Transverse colon (tissue), 4 donors: Measurements from ENCODE around the gene CCDC197. TPM values are rescaled to one million over a fixed set of nuclear protein-coding genes. Genes with fewer than 3 reads are reported as not detected.

ENCODE experiments used
- DNase-seq: peaks from one replicate; pipeline ENCODE4 v3.0.0-alpha.2; 2019
- H3K27ac ChIP-seq, 4 donors: fragments of 200-600 bp; sonication (generic); 2 replicates each; pipeline ENCODE4 v1.5.1; 2016 to 2018; ENCODE audit warnings: inconsistent platforms in 4 of 4
- H3K27me3 ChIP-seq: fragments of 200-600 bp; sonication (generic); 2 replicates; pipeline ENCODE4 v1.5.1; 2017; ENCODE audit warnings: inconsistent platforms
- H3K36me3 ChIP-seq, 4 donors: fragments of 200-600 bp; sonication (generic); 2 replicates each; pipeline ENCODE4 v1.5.1; 2017 to 2019; ENCODE audit warnings: inconsistent platforms in 4 of 4
- H3K4me1 ChIP-seq, 4 donors: fragments of 200-600 bp; sonication (generic); 2 replicates each; pipeline ENCODE4 v1.5.1; 2017 to 2020; ENCODE audit warnings: inconsistent platforms in 4 of 4
- H3K4me3 ChIP-seq, 4 donors: fragments of 200-600 bp; sonication (generic); 1 replicate in 1 of 4; 2 replicates in 3 of 4; pipeline versions ENCODE4 v1.5.1 to v1.6.1; 2017 to 2019; ENCODE audit warnings: inconsistent platforms in 4 of 4
- H3K9me3 ChIP-seq, 2 donors: fragments of 200-600 bp; sonication (generic); 2 replicates each; pipeline ENCODE4 v1.5.1; 2017 to 2019; ENCODE audit warnings: inconsistent platforms in 2 of 2
- EP300 ChIP-seq: sonication (generic); formaldehyde crosslinking; IDR thresholded peaks from one replicate; pipeline ENCODE4 v1.6.1; 2017; ENCODE audit warnings: antibody characterized with exemption, low read depth
- POLR2A ChIP-seq: fragments of 450-650 bp; IDR thresholded peaks from one replicate; pipeline ENCODE4 v1.6.1; 2016; ENCODE audit warnings: antibody characterized with exemption, mild to moderate bottlenecking, moderate library complexity
- POLR2AphosphoS5 ChIP-seq, 3 donors: sonication (generic); formaldehyde crosslinking; IDR thresholded peaks; one replicate each; pipeline ENCODE4 v1.6.1; 2016; ENCODE audit warnings: antibody characterized with exemption in 3 of 3
- WGBS, 2 donors: methylation state at CpG; one replicate each; pipeline ENCODE4 v1.1.5; 2018; ENCODE audit warnings: low coverage in 1 of 2; 5-methylcytosine and 5-hydroxymethylcytosine counted together
- in situ Hi-C, 4 donors: fragments of 200-750 bp; cut with MboI; loops; one replicate each; pipeline versions ENCODE4 v1.15.0 to v1.15.1; 2017; ENCODE audit warnings: low sequenced_read_pairs in 3 of 4, low pct_ligation_motif_present in 1 of 4, low pct_unique_long_range_greater_than_20kb in 1 of 4
- intact Hi-C: fragments of 100-400 bp; cut with DNase I; formaldehyde crosslinking; loops from one replicate; pipeline ENCODE4 v1.15.1; 2023; ENCODE audit warnings: low total_unique reads
- total RNA-seq, 4 donors: library from RNA; depleted of rRNA; stranded (reverse); fragments of >200 nt; gene quantifications; one replicate each; pipeline ENCODE4 v1.1.0, GENCODE V29; 2016
- TF ChIP-seq, protein P1 (sequence below), 5 experiments: fragments of 200-600 bp in 3 of 5; fragments of 450-650 bp in 2 of 5; sonication (generic) in 3 of 5; IDR thresholded peaks; 1 replicate in 2 of 5; 2 replicates in 3 of 5; pipeline ENCODE4 v1.5.1; 2016 to 2017; ENCODE audit warnings: antibody characterized with exemption in 5 of 5, inconsistent platforms in 3 of 5, mild to moderate bottlenecking in 2 of 5, moderate library complexity in 1 of 5

The CCDC197 gene
- total RNA-seq, 4 donors from 2014 or later: not detected

DNA sequence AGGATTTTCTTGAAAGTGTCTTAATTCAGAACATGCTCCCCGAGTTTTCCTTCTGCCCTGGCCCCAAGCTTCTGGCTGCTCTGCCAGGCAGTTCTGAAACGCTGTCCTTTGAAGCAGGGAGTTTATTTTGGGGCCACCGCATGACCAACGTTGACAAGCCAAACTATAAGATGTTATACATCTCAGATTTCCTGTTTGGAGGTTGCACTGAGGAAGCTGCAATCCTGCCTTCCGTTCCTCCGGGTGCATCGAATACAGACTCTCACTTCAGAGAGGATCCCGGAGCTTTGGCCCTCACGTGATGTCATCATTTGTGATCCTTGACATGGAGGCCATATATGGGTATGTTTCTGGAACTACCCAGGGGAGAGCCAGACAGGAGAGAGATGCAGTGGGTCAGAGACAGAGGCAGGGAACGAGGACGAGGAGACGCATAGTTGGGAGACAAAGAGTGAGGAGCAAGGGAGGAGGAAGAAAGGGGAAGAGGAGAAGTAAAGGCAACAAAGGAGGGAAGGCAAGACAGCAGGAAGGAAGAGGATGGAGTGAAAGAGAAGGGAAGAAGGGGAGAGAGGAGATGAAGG lies 20.5 kb upstream of the CCDC197 start, which contains the start of gene ASB2:
Gene ASB2 (minus strand): TSS at position 94 of the 581 bp plus-strand sequence. CDS start 12,031 bp downstream, outside the sequence.
- Histone ChIP-seq H3K4me1 (peaks cover 8 to 29% (median 24%) of the 10 kb centered on the region in 4 donors), H3K36me3 (no peaks in the 10 kb centered on the region), H3K27me3 (no peaks in the 10 kb centered on the region), H3K4me3 (peak within 1 kb of the TSS; percentile 28 to 43 (median 28)), H3K9me3 (no peaks in the 10 kb centered on the region), H3K27ac (peak within 1 kb of the TSS; percentile 76 to 91 (median 85))
- intact Hi-C loops: no loop called here
- 25 to 37% methylated on average over 6 to 12 of the region's 12 CpGs for WGBS, 2 donors
- TF ChIP-seq POLR2A (peak; percentile 45), POLR2AphosphoS5 (IDR thresholded peaks at IDR 0.05) (peak; percentile 81 to 89 (median 83)), EP300 (no peak)
- TF ChIP-seq, protein P1, sequence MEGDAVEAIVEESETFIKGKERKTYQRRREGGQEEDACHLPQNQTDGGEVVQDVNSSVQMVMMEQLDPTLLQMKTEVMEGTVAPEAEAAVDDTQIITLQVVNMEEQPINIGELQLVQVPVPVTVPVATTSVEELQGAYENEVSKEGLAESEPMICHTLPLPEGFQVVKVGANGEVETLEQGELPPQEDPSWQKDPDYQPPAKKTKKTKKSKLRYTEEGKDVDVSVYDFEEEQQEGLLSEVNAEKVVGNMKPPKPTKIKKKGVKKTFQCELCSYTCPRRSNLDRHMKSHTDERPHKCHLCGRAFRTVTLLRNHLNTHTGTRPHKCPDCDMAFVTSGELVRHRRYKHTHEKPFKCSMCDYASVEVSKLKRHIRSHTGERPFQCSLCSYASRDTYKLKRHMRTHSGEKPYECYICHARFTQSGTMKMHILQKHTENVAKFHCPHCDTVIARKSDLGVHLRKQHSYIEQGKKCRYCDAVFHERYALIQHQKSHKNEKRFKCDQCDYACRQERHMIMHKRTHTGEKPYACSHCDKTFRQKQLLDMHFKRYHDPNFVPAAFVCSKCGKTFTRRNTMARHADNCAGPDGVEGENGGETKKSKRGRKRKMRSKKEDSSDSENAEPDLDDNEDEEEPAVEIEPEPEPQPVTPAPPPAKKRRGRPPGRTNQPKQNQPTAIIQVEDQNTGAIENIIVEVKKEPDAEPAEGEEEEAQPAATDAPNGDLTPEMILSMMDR (IDR thresholded peaks at IDR 0.05): no peak
- peak; percentile 41 for DNase-seq
- in situ Hi-C loops: no loop called here

DNA sequence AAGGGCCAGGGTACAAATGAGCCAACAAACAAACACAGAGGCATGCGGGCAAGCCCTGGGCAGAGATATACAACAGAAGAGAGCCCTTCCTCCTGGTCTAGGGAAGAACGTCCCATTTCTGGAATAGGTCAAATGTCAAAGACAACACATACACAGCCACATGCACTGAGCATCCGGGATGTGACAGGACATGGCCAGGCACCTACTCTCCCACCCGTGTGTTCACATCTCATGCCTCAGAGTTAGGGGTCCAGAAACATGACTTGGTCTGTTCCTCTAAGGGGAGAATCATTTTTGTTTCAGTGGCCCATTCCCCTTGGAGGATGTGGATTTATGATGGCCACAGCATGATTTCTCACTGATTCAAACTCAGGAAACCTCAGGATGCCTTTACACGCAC lies 19.9 kb upstream of the CCDC197 start:
- in situ Hi-C loops: no loop called here
- intact Hi-C loops: no loop called here
- no peak overlapping the region for H3K4me3 ChIP-seq
- no peaks in the 10 kb centered on the region for H3K27me3 ChIP-seq
- H3K9me3 ChIP-seq: no peaks in the 10 kb centered on the region
- peaks cover 7 to 28% (median 24%) of the 10 kb centered on the region in 4 donors for H3K4me1 ChIP-seq
- no peak for TF ChIP-seq POLR2AphosphoS5 (IDR thresholded peaks at IDR 0.05)
- TF ChIP-seq POLR2A: no peak
- TF ChIP-seq EP300: no peak
- TF ChIP-seq, protein P1 (IDR thresholded peaks at IDR 0.05): no peak
- whole genome bisulfite sequencing, 2 donors: 57 to 63% methylated on average over 1 to 5 of the region's 5 CpGs
- no peak for DNase-seq
- peak overlapping the region; percentile 76 to 91 (median 85) for H3K27ac ChIP-seq
- no peaks in the 10 kb centered on the region for H3K36me3 ChIP-seq

DNA sequence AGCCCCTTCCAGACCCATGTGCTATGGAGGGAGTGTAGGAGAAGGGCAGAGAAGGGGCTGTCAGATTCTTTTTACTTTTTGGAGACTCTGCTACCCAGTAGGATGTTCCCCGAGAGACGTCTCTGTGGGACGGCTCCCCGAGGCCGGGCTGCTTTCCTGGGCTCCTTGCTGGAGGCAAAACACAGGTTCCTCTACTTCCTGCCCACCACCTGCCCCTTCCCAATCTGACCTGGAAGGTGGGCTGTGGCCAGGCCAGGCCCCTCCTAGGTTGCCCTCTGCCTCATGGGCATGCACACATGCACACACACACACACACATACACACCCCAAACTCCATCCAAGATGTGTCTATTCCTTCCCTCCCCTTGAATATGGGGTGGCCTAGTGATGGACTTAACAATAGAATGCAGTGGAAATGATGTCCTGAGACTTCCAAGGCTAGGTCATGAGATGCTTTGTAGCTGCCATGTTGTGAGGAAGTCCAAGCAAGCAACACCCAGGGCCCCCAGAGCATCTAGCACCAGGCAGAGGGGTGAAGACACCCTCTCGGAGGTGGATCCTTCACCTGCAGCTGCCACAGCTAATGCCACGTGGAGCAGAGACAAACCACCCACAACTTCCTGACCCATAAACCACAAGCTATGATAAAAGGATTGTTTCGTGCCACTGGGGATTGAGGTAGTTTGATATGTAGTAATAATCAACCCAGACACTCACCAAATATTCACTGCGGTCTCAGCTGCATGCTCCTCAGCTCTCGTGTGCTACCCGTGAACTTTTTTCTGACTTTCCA lies 19.1 kb upstream of the CCDC197 start:
- peak; percentile 54 for DNase-seq
- intact Hi-C loops: no loop called here
- TF ChIP-seq POLR2A: no peak
- no peak for TF ChIP-seq POLR2AphosphoS5 (IDR thresholded peaks at IDR 0.05)
- TF ChIP-seq EP300: no peak
- TF ChIP-seq, protein P1 (IDR thresholded peaks at IDR 0.05): no peak
- Histone ChIP-seq H3K9me3 (no peaks in the 10 kb centered on the region), H3K36me3 (no peaks in the 10 kb centered on the region), H3K4me3 (no peak overlapping the region), H3K27me3 (no peaks in the 10 kb centered on the region), H3K4me1 (peaks cover 7 to 24% (median 22%) of the 10 kb centered on the region in 4 donors), H3K27ac (peak overlapping the region; percentile 76 to 91 (median 85))
- in situ Hi-C loops: no loop called here
- 68 to 86% methylated on average over 3 to 11 of the region's 11 CpGs for WGBS, 2 donors

DNA sequence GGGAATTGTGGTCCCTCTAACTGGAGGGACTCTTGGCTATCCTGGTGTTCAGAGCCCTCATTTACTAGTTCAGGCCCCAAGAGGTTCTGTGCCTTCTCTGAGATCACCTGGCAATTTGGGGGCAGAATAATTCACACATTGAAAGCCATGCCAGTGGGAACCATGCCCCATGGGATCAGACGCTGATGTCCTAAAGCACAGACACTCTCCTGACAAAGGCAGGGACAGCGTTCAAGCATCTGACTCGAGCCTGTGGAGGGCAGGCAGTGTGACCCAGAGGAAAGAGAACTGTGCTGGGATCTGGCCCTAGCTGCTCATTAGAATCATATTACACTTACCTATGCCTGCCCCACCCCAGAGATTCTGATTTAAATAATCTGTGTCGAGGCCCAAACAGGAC lies 18.4 kb upstream of the CCDC197 start:
- Histone ChIP-seq H3K36me3 (no peaks in the 10 kb centered on the region), H3K4me3 (no peak overlapping the region), H3K9me3 (no peaks in the 10 kb centered on the region), H3K27ac (peak overlapping the region; percentile 76 to 91 (median 85)), H3K27me3 (no peaks in the 10 kb centered on the region), H3K4me1 (peaks cover 7 to 24% (median 21%) of the 10 kb centered on the region in 4 donors)
- WGBS, 2 donors: 75 to 100% methylated on average over 1 to 4 of the region's 4 CpGs
- DNase-seq: no peak
- TF ChIP-seq EP300 (no peak), POLR2A (no peak), POLR2AphosphoS5 (IDR thresholded peaks at IDR 0.05) (no peak)
- TF ChIP-seq, protein P1 (IDR thresholded peaks at IDR 0.05): no peak
- intact Hi-C loops: no loop called here
- in situ Hi-C loops: no loop called here
